AG04449 (cell line): Measurements from ENCODE around the gene AMMECR1.

ENCODE experiments used
- CTCF ChIA-PET: fragments of 350-600 bp; formaldehyde crosslinking; extraction: SDS; loops from one replicate; lab custom pipeline; 2021; ENCODE audit warnings: antibody characterized with exemption; lab: Yijun Ruan, JAX
- POLR2A ChIA-PET: fragments of 400-600, 350-600 bp; formaldehyde crosslinking; extraction: SDS; loops from one replicate; lab custom pipeline; 2020; ENCODE audit warnings: antibody characterized with exemption, inconsistent platforms; lab: Yijun Ruan, JAX
- DNase-seq: peaks from one replicate; pipeline ENCODE4 v3.0.0-alpha.2; 2010; ENCODE audit warnings: low read depth, low spot score
- H3K4me3 ChIP-seq: 2 replicates; pipeline ENCODE4 v1.5.1; 2011; ENCODE audit warnings: low read depth, mild to moderate bottlenecking, control low read depth, low read length
- CTCF ChIP-seq: IDR thresholded peaks from one replicate; pipeline ENCODE4 v1.5.1; 2011; ENCODE audit warnings: mild to moderate bottlenecking, moderate library complexity, low read length, control low read depth, inconsistent platforms; ENCODE audit not compliant: insufficient read depth; ENCODE audit errors: missing control alignments

AMMECR1 gene

GRCh38 chrX:110180176-110180927 lies 137.5 kb downstream of the AMMECR1 start:
- CTCF ChIA-PET: interaction anchor here (0.9 to 3.0 kb wide), 6 partner anchors 12 to 232 kb away, joined by 3 to 13 read pairs (median 4); no protein-coding TSS in a partner anchor
- no peak overlapping the region for H3K4me3 ChIP-seq
- no peak for DNase-seq
- POLR2A ChIA-PET: interaction anchor here (0.9 kb wide), 1 partner anchor 235 kb away, joined by 3 read pairs; no protein-coding TSS in a partner anchor
- TF ChIP-seq CTCF: no peak

GRCh38 chrX:110178179-110178865 lies 139.6 kb downstream of the AMMECR1 start:
- no peak for DNase-seq
- POLR2A ChIA-PET: no interaction called here
- CTCF ChIA-PET: interaction anchor here (1.0 to 3.0 kb wide), 2 partner anchors 18 to 234 kb away, joined by 4 to 13 read pairs; no protein-coding TSS in a partner anchor
- TF ChIP-seq CTCF: no peak
- H3K4me3 ChIP-seq: no peak overlapping the region

- POLR2A ChIA-PET: no interaction called here
- CTCF ChIA-PET: interaction anchor here (2.8 to 3.5 kb wide), 2 partner anchors 16 to 233 kb away, joined by 15 to 20 read pairs; no protein-coding TSS in a partner anchor
- TF ChIP-seq CTCF: no peak
- no peak for DNase-seq
- H3K4me3 ChIP-seq: no peak overlapping the region
Observed at GRCh38 chrX:110175696-110176095, 142.2 kb downstream of the AMMECR1 start.

- POLR2A ChIA-PET: no interaction called here
- CTCF ChIA-PET: interaction anchor here (2.8 to 3.5 kb wide), 2 partner anchors 15 to 233 kb away, joined by 15 to 20 read pairs; no protein-coding TSS in a partner anchor
- no peak overlapping the region for H3K4me3 ChIP-seq
- no peak for DNase-seq
- TF ChIP-seq CTCF: no peak
Observed at GRCh38 chrX:110175146-110175545, 142.7 kb downstream of the AMMECR1 start.

GRCh38 chrX:110173192-110174175 lies 144.4 kb downstream of the AMMECR1 start:
- no peak overlapping the region for H3K4me3 ChIP-seq
- ChIA-PET POLR2A (no interaction called here), CTCF (interaction anchor here (0.7 to 2.8 kb wide), 6 partner anchors 13 to 235 kb away, joined by 3 to 15 read pairs (median 3); no protein-coding TSS in a partner anchor)
- DNase-seq: no peak
- no peak for TF ChIP-seq CTCF
